ENCODE measurements around the gene INSR.

DNA sequence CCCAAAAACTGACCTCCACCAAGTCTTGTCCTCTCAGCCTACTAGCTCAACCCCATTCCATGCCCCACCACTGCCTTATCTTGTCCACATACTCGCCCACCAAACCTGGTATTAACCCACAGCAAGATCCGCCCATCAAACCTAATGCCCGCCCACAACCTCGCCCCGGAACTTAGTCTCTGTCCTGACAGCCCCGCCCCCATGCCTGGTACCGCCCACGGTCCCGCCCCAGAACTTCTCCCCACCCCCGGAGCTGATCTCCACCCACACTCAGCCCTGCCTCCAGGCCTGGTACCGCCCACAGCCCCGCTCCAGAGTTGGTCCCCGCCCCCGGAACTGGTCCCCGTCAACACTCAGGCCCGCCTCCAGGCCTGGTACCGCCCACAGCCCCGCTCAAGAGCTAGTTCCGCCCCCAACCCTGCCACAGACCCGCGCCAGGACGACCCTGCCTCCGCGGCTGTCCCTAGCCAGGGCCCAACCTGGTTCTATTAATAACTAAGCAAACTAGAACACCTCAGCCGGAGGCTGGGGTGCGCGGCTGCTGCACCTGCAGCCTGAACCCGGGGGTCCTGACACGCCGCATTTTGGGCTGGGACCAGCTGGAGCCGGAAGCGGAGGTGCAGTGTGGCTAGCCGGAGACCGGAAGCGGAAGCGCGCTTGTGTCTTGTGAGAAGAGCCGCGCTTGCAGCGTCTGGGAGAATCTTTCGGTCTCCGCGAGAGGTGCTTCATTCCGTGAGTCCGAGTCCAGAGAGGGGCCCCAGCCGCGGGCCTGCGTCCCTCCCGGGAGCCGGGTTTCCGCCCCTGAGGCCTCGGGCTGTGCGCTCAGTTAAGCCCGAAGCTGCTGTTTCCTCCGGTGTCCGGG is 224.9 kb downstream of the INSR start, which contains the start of gene ZNF557:
- TF ChIP-seq CTCF (IDR thresholded peaks at IDR 0.05), result no peak
- peak in 1 of 2 donors; percentile 64 for TF ChIP-seq POLR2A (IDR thresholded peaks at IDR 0.05)

All from thyroid gland (tissue), 4 donors.